Omental fat pad (tissue), 4 donors: ENCODE measurements around the gene TXK. TPM values are rescaled to one million over a fixed set of nuclear protein-coding genes. Genes with fewer than 3 reads are reported as not detected.
A peak's percentile ranks its signal among the peaks of the same experiment; 100 is the strongest.
"Not testable (repeated sequence)": the region's sequence is repeated elsewhere in the genome, so short reads cannot be mapped to it uniquely, and the experiment has no call there.

ENCODE experiments used
- ATAC-seq: fragments of 150-250 bp; one replicate; pipeline ENCODE4 v1.9.1; 2016; ENCODE audit warnings: mild to moderate bottlenecking, moderate library complexity; ENCODE audit not compliant: low FRiP score
- DNase-seq: peaks from one replicate; pipeline ENCODE4 v3.0.0-alpha.2; 2019; ENCODE audit warnings: low spot score
- CTCF ChIP-seq, 3 donors: fragments of 450-650 bp; IDR thresholded peaks; one replicate each; pipeline ENCODE4 v1.5.1; 2016 to 2017; ENCODE audit warnings: antibody characterized with exemption in 3 of 3, mild to moderate bottlenecking in 3 of 3, moderate library complexity in 2 of 3
- total RNA-seq, 4 donors: library from RNA; depleted of rRNA; stranded (reverse); fragments of >200 nt; gene quantifications; one replicate each; pipeline ENCODE4 v1.1.0, GENCODE V29; 2016

TXK gene
- total RNA-seq, 4 donors from 2014 or later = 1.8 to 3.5 (median 2.8) TPM

- no peak for DNase-seq
- ATAC-seq = no peak
- no peak for TF ChIP-seq CTCF (IDR thresholded peaks at IDR 0.05)
These were observed 35.6 kb upstream of the TXK start for GRCh38 chr4:48169636-48170035.

- ATAC-seq (no peak), DNase-seq (no peak)
- no peak for TF ChIP-seq CTCF (IDR thresholded peaks at IDR 0.05)
These were observed 33.7 kb upstream of the TXK start for GRCh38 chr4:48167538-48168263.

GRCh38 chr4:48164561-48164960 lies 30.5 kb upstream of the TXK start:
- not testable (repeated sequence) for ATAC-seq

GRCh38 chr4:48163746-48164145 lies 29.7 kb upstream of the TXK start:
- ATAC-seq (no peak), DNase-seq (no peak)
- TF ChIP-seq CTCF (IDR thresholded peaks at IDR 0.05) = no peak

More at GRCh38 chr4:48164561-48164960, 30.5 kb upstream of the TXK start:
- not testable (repeated sequence) for DNase-seq

- DNase-seq (no peak), ATAC-seq (peak; percentile 92)
- no peak for TF ChIP-seq CTCF (IDR thresholded peaks at IDR 0.05)
These were observed 28.1 kb upstream of the TXK start for GRCh38 chr4:48162162-48162561.

GRCh38 chr4:48157271-48157670 lies 23.2 kb upstream of the TXK start:
- no peak for ATAC-seq
- TF ChIP-seq CTCF (IDR thresholded peaks at IDR 0.05) = no peak
- DNase-seq = no peak

- TF ChIP-seq CTCF (IDR thresholded peaks at IDR 0.05) = no peak
- DNase-seq = no peak
- no peak for ATAC-seq
These were observed 22.4 kb upstream of the TXK start for GRCh38 chr4:48156423-48156822.
